Activated B cell treated with CpG ODN at 0.5 μM for 24 hours (primary cell): Measurements from ENCODE around the gene PRKCE. TPM values are rescaled to one million over a fixed set of nuclear protein-coding genes. Genes with fewer than 3 reads are reported as not detected.

Experiments
- ATAC-seq: fragments of 200-7000 bp; cut with Tn5 transposase; one replicate; pipeline ENCODE4 v1.10.0; 2021; ENCODE audit warnings: low read depth, mild to moderate bottlenecking, moderate library complexity
- CTCF ChIA-PET: fragments of 350-600 bp; sonication (Branson Sonifier 250); formaldehyde crosslinking; loops from one replicate; lab custom pipeline; 2021; ENCODE audit warnings: antibody characterized with exemption; lab: Charles Lee
- POLR2A ChIA-PET: fragments of 350-600 bp; sonication (Branson Sonifier 250); formaldehyde crosslinking; loops from one replicate; lab custom pipeline; 2021; ENCODE audit warnings: antibody characterized with exemption; lab: Charles Lee
- DNase-seq: peaks from one replicate; pipeline ENCODE4 v3.0.0; 2022
- H3K27ac Mint-ChIP-seq: one replicate; pipeline ENCODE4 v1.8.0; 2020; ENCODE audit warnings: mixed read lengths
- H3K27me3 Mint-ChIP-seq: one replicate; pipeline ENCODE4 v1.8.0; 2021; ENCODE audit warnings: mixed read lengths
- H3K36me3 Mint-ChIP-seq: one replicate; pipeline ENCODE4 v1.8.0; 2021; ENCODE audit warnings: low read depth, mixed read lengths
- H3K4me1 Mint-ChIP-seq: one replicate; pipeline ENCODE4 v1.8.0; 2021; ENCODE audit warnings: mixed read lengths
- H3K4me3 Mint-ChIP-seq: one replicate; pipeline ENCODE4 v1.8.0; 2020; ENCODE audit warnings: mild to moderate bottlenecking, mixed read lengths
- H3K9me3 Mint-ChIP-seq: one replicate; pipeline ENCODE4 v1.8.0; 2020; ENCODE audit warnings: mixed read lengths
- CTCF ChIP-seq: fragments of 200-600 bp; IDR thresholded peaks from one replicate; pipeline ENCODE4 v1.8.0; 2022; ENCODE audit warnings: antibody characterized with exemption, mild to moderate bottlenecking
- intact Hi-C: fragments of 100-400 bp; cut with micrococcal nuclease; formaldehyde crosslinking; loops from one replicate; pipeline ENCODE4 v1.15.1; 2024
- total RNA-seq: library from RNA; stranded (reverse); gene quantifications from 2 replicates; pipeline ENCODE4 v1.2.3, GENCODE V29; 2022

PRKCE gene
- total RNA-seq, 1 donor from 2014 or later, result 53.8 TPM

GRCh38 chr2:45979065-45979464 is 327.6 kb downstream of the PRKCE start:
- ChIA-PET CTCF (no interaction called here), POLR2A (no interaction called here)
- Mint-ChIP-seq H3K4me3 (no peak overlapping the region), H3K4me1 (peaks cover 18% of the 10 kb centered on the region), H3K9me3 (no peaks in the 10 kb centered on the region), H3K27me3 (no peaks in the 10 kb centered on the region), H3K36me3 (peaks cover 65% of the 10 kb centered on the region), H3K27ac (no peak overlapping the region)
- intact Hi-C loops, result no loop called here
- no peak for ATAC-seq
- DNase-seq, result no peak
- TF ChIP-seq CTCF, result no peak

- POLR2A ChIA-PET, result interaction anchor here (0.5 to 0.7 kb wide), 2 partner anchors 70 to 1925 kb away, joined by 3 read pairs; no protein-coding TSS in a partner anchor
- Mint-ChIP-seq H3K36me3 (peaks cover 77% of the 10 kb centered on the region), H3K9me3 (no peaks in the 10 kb centered on the region), H3K27ac (no peak overlapping the region), H3K4me1 (peaks cover 18% of the 10 kb centered on the region), H3K4me3 (no peak overlapping the region), H3K27me3 (no peaks in the 10 kb centered on the region)
- TF ChIP-seq CTCF, result no peak
- ATAC-seq (no peak), DNase-seq (no peak)
- intact Hi-C loops, result no loop called here
- CTCF ChIA-PET, result interaction anchor here (1.4 kb wide), 1 partner anchor 330 kb away, joined by 3 read pairs; no protein-coding TSS in a partner anchor
These were observed 328.8 kb downstream of the PRKCE start for GRCh38 chr2:45980161-45980865.

GRCh38 chr2:45981384-45981930 is 330.0 kb downstream of the PRKCE start:
- no peak for ATAC-seq
- H3K4me1 Mint-ChIP-seq, result peaks cover 22% of the 10 kb centered on the region
- ChIA-PET CTCF (no interaction called here), POLR2A (no interaction called here)
- no peaks in the 10 kb centered on the region for H3K27me3 Mint-ChIP-seq
- no peak overlapping the region for H3K27ac Mint-ChIP-seq
- no peaks in the 10 kb centered on the region for H3K9me3 Mint-ChIP-seq
- TF ChIP-seq CTCF, result no peak
- intact Hi-C loops, result no loop called here
- DNase-seq, result no peak
- H3K36me3 Mint-ChIP-seq, result peaks cover 84% of the 10 kb centered on the region
- no peak overlapping the region for H3K4me3 Mint-ChIP-seq

- Mint-ChIP-seq H3K4me1 (peaks cover 23% of the 10 kb centered on the region), H3K9me3 (no peaks in the 10 kb centered on the region), H3K27ac (no peak overlapping the region), H3K36me3 (peaks cover 85% of the 10 kb centered on the region), H3K4me3 (no peak overlapping the region), H3K27me3 (no peaks in the 10 kb centered on the region)
- TF ChIP-seq CTCF, result no peak
- no peak for DNase-seq
- ChIA-PET CTCF (interaction anchor here (1.0 kb wide), 1 partner anchor 11 kb away, joined by 3 read pairs; no protein-coding TSS in a partner anchor), POLR2A (no interaction called here)
- intact Hi-C loops, result no loop called here
- ATAC-seq, result no peak
These were observed 330.6 kb downstream of the PRKCE start for GRCh38 chr2:45982096-45982495.

GRCh38 chr2:45983213-45983612 is 331.7 kb downstream of the PRKCE start:
- ATAC-seq (no peak), DNase-seq (no peak)
- Mint-ChIP-seq H3K27me3 (no peaks in the 10 kb centered on the region), H3K9me3 (no peaks in the 10 kb centered on the region), H3K27ac (no peak overlapping the region), H3K36me3 (peaks cover 80% of the 10 kb centered on the region), H3K4me3 (no peak overlapping the region), H3K4me1 (peaks cover 23% of the 10 kb centered on the region)
- POLR2A ChIA-PET, result interaction anchor here (0.7 kb wide), 1 partner anchor 338 kb away, joined by 3 read pairs; no protein-coding TSS in a partner anchor
- CTCF ChIA-PET, result interaction anchor here (1.0 kb wide), 1 partner anchor 10 kb away, joined by 3 read pairs; no protein-coding TSS in a partner anchor
- intact Hi-C loops, result no loop called here
- no peak for TF ChIP-seq CTCF
